ENCODE data around the gene NBL1.
"Not testable (repeated sequence)": the region's sequence is repeated elsewhere in the genome, so short reads cannot be mapped to it uniquely, and the experiment has no call there.

NBL1 gene

GRCh38 chr1:19622204-19622603 is 21.9 kb upstream of the NBL1 start:
- DNase-seq = no peak

- DNase-seq = no peak
Measured at GRCh38 chr1:19623523-19623922, 20.6 kb upstream of the NBL1 start.

GRCh38 chr1:19625291-19625937 is 18.7 kb upstream of the NBL1 start:
- no peak for DNase-seq

- DNase-seq = no peak
Measured at GRCh38 chr1:19628879-19629278, 15.2 kb upstream of the NBL1 start.

GRCh38 chr1:19629357-19629756 is 14.8 kb upstream of the NBL1 start:
- DNase-seq = no peak

GRCh38 chr1:19630192-19630591 is 13.9 kb upstream of the NBL1 start:
- DNase-seq = not testable (repeated sequence)

GRCh38 chr1:19630720-19631395 is 13.3 kb upstream of the NBL1 start:
- no peak for DNase-seq

- no peak for DNase-seq
Measured at GRCh38 chr1:19632211-19632610, 11.9 kb upstream of the NBL1 start.

GRCh38 chr1:19633106-19633505 is 11.0 kb upstream of the NBL1 start:
- DNase-seq = no peak

GRCh38 chr1:19635064-19635463 is 9.0 kb upstream of the NBL1 start:
- DNase-seq = not testable (repeated sequence)

- DNase-seq = no peak
Measured at GRCh38 chr1:19635646-19636045, 8.5 kb upstream of the NBL1 start.

- no peak for DNase-seq
Measured at GRCh38 chr1:19636065-19636464, 8.0 kb upstream of the NBL1 start.

- DNase-seq = not testable (repeated sequence)
Measured at GRCh38 chr1:19636749-19637148, 7.4 kb upstream of the NBL1 start.

- no peak for DNase-seq
Measured at GRCh38 chr1:19637606-19638005, 6.5 kb upstream of the NBL1 start.

- not testable (repeated sequence) for DNase-seq
Measured at GRCh38 chr1:19639228-19639627, 4.9 kb upstream of the NBL1 start.

GRCh38 chr1:19639999-19640362 is 4.1 kb upstream of the NBL1 start:
- DNase-seq = no peak

GRCh38 chr1:19640363-19641316 is 3.5 kb upstream of the NBL1 start:
- DNase-seq = no peak

GRCh38 chr1:19643121-19643520 is 990 bp upstream of the NBL1 start:
- no peak for DNase-seq

- DNase-seq = no peak
Measured at GRCh38 chr1:19644395-19644680, 227 bp downstream of the NBL1 start.

- DNase-seq = no peak
Measured at GRCh38 chr1:19644681-19645410, 735 bp downstream of the NBL1 start.

GRCh38 chr1:19645411-19646251 is 1.5 kb downstream of the NBL1 start:
- no peak for DNase-seq

All from NCI-H1417 treated with DMSO at 0.1 percent for 48 hours (cell line).